Activated CD8-positive, alpha-beta memory T cell treated with anti-CD3 and anti-CD28 coated beads, Interleukin-2, amount 50 U/mL, for 4 hours (primary cell): ENCODE measurements around the gene FBXO27.
"Not testable (repeated sequence)": the region's sequence is repeated elsewhere in the genome, so short reads cannot be mapped to it uniquely, and the experiment has no call there.

Experiments
- DNase-seq: peaks from one replicate; pipeline ENCODE4 v3.0.0-alpha.2; 2020

The FBXO27 gene

GRCh38 chr19:39037194-39037593 lies 4.8 kb upstream of the FBXO27 start:
- no peak for DNase-seq

- DNase-seq, result no peak
These were observed 4.2 kb upstream of the FBXO27 start for GRCh38 chr19:39036581-39036980.

- DNase-seq, result peak; percentile 76
These were observed 834 bp downstream of the FBXO27 start for GRCh38 chr19:39031368-39032062.

- DNase-seq, result no peak
These were observed 1.4 kb downstream of the FBXO27 start for GRCh38 chr19:39030854-39031367.

- DNase-seq, result no peak
These were observed 7.3 kb downstream of the FBXO27 start for GRCh38 chr19:39024875-39025641.

GRCh38 chr19:39021063-39021462 lies 11.3 kb downstream of the FBXO27 start:
- DNase-seq, result no peak

- no peak for DNase-seq
These were observed 14.7 kb downstream of the FBXO27 start for GRCh38 chr19:39017646-39018045.

GRCh38 chr19:39017026-39017425 lies 15.3 kb downstream of the FBXO27 start:
- no peak for DNase-seq

GRCh38 chr19:39014037-39014436 lies 18.3 kb downstream of the FBXO27 start:
- no peak for DNase-seq

- no peak for DNase-seq
These were observed 23.3 kb downstream of the FBXO27 start for GRCh38 chr19:39009001-39009400.

- DNase-seq, result no peak
These were observed 24.2 kb downstream of the FBXO27 start for GRCh38 chr19:39008137-39008536.

- no peak for DNase-seq
These were observed 25.3 kb downstream of the FBXO27 start for GRCh38 chr19:39007096-39007495.

GRCh38 chr19:39004403-39004802 lies 27.9 kb downstream of the FBXO27 start:
- DNase-seq, result no peak

GRCh38 chr19:39003796-39004195 lies 28.6 kb downstream of the FBXO27 start:
- DNase-seq, result no peak

GRCh38 chr19:39003188-39003587 lies 29.2 kb downstream of the FBXO27 start:
- DNase-seq, result no peak

GRCh38 chr19:39001041-39001440 lies 31.3 kb downstream of the FBXO27 start:
- DNase-seq, result no peak

- DNase-seq, result not testable (repeated sequence)
These were observed 34.8 kb downstream of the FBXO27 start for GRCh38 chr19:38997576-38997975.

GRCh38 chr19:38993271-38993670 lies 39.1 kb downstream of the FBXO27 start:
- DNase-seq, result no peak

GRCh38 chr19:38990949-38991697 lies 41.2 kb downstream of the FBXO27 start:
- no peak for DNase-seq

GRCh38 chr19:38989614-38990013 lies 42.7 kb downstream of the FBXO27 start:
- not testable (repeated sequence) for DNase-seq

GRCh38 chr19:38989066-38989605 lies 43.2 kb downstream of the FBXO27 start:
- no peak for DNase-seq

GRCh38 chr19:38988627-38989026 lies 43.7 kb downstream of the FBXO27 start:
- DNase-seq, result not testable (repeated sequence)

GRCh38 chr19:38987745-38988144 lies 44.6 kb downstream of the FBXO27 start:
- not testable (repeated sequence) for DNase-seq
